HG03558 (cell line): ENCODE data around the gene FILIP1.

Source experiments
- ATAC-seq: cut with Tn5 transposase; IDR thresholded peaks from one replicate; pipeline ENCODE4 v1.9.1; 2021; ENCODE audit warnings: moderate number of reproducible peaks; ENCODE audit not compliant: unreplicated experiment; ENCODE audit errors: extremely low read depth

The FILIP1 gene

DNA sequence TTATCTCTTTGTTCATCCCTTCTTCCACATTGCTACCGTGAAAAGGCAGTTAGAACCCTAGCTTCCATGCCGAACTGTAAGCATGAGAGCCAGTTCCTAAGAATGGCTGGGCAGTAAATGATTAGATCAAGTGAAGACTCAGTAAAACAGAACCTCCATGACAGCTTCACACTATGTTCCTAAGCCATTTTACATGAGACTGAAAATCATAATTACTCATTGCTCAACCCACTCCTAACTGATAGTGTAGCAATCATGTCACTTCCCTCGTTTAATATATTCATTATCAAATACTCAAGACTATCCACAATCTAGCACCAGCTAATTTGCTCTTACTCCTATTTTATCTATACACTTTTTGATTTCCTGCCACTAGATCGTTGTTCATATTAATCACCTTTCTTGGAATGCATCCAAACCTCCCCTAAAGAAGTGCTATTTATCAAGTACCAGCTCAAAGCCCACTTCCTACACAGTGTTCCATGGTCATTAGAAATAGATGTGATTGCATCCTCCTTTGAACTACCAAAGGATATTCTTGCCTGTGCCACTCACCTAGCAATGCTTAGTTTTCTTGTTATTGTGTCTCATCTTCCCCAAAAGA lies 215.0 kb downstream of the FILIP1 start:
- no peak for ATAC-seq

DNA sequence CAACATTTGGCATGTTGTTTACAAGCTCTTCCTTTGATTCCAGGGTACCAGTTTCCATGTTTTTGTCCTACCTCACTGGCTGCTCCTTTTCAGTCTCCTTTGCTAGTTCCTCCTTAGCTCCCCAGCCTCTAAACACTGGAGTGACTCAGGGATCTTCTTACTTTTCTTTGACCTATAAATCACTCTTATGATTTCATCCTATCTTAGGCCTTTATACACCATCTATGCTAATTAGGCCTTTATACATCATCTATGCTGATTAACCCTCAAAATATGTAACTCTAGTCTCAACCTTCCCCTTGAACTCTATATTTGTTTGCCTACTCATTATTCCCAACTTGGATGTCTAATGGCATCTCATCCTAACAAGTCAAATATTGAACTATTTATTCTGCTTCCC lies 218.5 kb downstream of the FILIP1 start:
- no peak for ATAC-seq

- no peak for ATAC-seq
Measured at GRCh38 chr6:75273009-75273408, 220.6 kb downstream of the FILIP1 start.

GRCh38 chr6:75272145-75272840 lies 221.3 kb downstream of the FILIP1 start:
- ATAC-seq = no peak

DNA sequence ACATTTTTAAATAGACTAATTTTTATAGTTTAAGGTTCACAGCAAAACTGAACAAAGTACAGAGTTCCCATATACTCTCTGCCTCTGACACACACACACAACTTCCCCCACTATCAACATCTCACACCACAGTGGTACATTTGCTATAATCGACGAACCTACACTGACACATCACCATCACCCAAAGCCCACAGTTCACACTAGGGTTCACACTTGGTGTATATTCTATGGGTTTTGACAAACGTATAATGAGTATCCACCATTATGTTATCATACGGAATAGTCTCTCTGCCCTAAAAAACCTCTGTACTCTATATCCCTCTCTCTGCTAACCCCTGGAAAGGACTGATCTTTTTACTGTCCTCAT lies 224.6 kb downstream of the FILIP1 start:
- no peak for ATAC-seq

DNA sequence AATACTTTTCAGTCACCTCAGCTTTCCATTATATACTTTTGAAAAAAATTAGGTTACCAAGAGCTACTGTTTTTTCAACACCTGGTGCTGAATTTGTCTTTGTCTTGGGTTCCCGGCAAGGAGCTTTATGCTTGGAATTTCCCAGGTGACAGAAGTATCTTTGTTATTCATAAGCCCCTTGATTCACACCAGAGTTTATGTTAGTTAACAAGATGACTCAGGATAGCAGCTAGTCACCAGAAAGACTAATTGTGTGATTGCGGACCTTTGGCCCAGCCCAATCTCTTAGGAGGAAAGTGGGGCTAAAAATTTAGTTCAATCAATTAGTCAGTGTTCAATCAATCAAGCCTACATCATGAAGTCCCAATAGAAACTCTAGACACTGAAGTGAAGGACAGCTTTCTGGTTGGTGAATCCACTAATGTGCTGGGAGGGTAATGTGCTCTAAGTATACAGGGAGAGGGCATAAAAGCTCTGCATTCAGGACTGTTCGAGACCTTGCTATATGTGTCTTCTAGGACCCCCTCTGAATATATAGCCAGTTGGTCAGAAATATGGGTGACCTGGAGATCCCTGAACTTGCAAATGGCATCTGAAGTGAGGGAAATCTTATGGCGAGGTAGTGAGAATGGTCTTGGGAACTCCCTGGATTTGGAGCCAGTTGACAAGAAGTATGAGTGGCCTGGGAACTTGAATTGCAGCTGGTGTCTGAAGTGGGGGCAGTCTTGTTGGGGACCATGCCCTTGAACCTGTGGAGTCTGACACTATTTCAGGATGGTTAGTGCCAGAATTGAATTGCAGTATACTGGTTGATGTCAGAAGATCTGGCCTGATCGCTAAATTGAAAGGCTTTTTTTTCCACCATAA lies 225.2 kb downstream of the FILIP1 start:
- no peak for ATAC-seq

DNA sequence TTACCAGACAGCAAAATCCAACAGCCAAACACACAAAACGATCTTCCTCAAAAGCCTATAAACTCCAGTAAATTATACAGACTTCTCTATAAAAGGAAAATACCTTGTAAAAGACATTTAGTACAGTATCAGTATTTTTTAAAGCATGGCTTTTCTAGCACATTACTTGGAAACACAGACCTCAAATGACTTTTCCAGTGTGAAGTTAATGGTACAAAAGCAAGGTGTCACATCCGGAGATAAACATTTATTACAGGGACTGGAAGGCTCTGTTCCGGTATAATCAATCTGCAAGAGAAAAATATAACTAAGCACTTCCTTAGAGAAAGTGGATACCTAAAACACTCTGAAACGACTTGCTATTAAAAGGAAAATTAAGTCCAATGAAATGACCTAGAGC lies 226.1 kb downstream of the FILIP1 start:
- no peak for ATAC-seq

DNA sequence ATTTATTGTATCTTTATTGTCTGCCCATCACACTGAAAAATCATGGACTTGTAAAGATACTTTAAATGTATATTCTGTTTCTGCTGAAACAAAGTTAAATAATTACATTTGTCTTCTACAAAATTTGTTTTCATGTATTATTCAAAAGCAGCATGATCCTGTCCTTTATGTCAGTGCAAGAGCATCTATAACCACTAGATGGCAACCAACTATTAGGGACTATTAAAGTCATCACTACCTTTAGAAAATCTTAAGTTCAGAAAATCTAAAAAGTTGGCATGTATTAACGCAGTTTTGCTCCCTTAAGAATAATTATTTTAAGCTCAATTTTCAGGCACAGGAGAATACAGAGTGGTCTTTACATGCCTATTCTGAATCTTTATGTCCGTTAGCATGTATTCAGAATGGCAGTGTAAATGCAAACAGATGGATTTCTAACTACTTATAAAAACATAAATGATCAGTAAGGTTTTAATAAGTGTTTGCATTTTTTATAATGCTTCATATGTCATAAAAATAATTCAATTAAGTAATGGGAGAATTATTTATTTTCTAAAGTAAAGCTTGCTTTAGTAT lies 226.8 kb downstream of the FILIP1 start:
- ATAC-seq = no peak

DNA sequence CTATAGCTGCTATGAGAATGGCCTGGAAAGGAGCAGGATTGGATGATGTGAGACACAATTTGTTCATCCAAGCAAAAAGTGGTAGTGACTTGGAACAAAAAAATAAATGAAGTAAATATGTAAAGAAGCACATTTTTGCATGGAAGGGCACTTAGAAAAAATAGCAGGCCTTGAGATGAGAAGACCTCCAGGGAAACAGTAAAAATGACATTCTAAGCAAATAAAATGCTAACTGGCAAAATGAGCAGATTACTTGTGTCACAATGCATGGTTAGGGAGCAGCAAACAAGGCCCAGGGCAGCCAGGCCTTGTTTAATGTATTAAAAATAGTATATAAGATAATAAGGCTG lies 230.2 kb downstream of the FILIP1 start:
- ATAC-seq = no peak

GRCh38 chr6:75262716-75263400 lies 230.7 kb downstream of the FILIP1 start:
- no peak for ATAC-seq

- ATAC-seq = no peak
Measured at GRCh38 chr6:75261299-75261698, 232.3 kb downstream of the FILIP1 start.

DNA sequence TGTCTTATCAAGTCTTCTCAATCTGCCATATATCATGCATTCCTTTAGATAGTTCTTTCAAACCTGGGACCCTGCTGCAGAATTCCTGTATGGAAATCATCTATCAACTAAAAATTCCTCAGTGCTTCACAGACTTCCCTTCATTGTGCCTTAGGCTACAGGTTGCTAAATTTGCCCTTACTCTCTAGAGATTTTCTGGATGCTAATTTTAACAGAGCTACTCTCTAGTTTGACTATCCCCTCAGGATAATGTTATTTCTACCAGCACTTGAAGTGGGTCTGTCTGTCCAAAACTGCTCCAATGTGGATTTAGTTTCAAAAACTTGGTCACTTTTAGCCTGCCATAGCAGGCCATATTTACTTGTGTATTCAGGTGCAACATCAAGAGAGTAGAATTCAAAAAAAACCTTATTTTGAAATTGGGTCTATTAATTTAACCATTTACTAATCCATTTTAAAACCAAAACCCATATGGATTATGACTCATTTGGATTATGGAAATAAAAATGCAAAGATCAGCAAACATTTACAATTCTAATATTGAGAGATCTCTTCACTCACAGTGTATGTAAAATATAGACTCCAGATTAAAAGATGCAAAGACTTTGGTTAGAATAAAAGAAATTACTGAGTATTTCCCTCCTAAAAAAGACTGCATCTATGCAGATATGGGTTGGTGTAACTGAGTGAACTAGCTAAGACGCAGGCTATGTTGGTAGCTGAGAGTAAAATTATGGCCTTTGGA lies 236.1 kb downstream of the FILIP1 start:
- ATAC-seq = no peak

DNA sequence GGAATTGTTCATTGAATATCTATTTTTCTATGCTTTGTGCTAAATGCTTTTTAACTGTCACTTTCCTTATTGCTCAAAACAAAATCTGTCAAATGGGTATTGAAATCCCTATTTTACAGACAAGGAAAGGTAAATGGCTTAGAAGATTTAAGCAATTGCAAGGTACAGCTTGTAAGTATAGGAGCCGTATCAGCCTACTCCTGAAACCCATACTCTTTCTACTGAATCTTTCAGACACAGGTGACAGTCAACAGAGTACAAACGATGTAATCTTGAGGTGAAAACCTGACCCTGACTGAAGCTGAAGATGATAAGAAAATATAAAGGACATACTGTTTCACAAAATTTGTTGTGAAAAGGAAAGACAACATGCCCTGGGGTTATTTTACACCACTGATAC lies 243.0 kb downstream of the FILIP1 start:
- no peak for ATAC-seq

DNA sequence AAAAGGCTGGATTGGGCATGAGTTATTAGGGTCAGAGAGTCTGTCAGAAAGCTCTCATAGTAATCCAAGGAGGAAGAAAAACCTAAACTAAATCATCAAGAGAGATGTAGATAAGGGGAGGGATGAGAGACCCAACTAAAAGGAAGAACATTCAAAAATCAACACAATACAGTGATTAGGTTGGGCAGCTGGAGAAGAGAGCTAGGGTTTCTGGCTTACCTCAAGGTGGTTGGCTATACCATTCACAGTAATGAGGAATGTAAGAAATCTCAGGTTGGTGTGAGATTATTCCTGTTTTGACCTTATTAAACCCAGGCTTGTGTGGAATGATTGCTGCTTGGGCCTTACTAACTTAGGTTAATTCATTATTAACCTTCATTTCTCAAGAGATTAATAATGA lies 243.8 kb downstream of the FILIP1 start:
- ATAC-seq = no peak

DNA sequence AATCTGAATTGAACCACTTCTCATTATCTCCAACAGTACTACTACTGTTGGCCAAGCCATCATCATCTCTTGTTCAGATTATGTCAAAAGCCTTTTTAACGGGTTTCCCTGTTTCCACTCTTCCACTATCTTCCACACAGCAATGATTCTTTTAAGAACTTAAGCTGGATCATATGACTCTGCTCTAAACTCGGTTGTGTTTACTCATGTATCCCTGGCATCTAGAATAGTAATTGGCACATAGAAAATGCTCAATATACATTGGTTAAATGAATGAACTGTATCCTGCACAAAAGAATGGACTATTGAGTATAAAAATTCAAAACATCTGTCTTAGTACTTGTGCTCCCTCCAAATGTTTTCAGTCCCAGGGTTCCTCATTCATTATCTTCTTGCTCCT lies 247.2 kb downstream of the FILIP1 start:
- no peak for ATAC-seq

DNA sequence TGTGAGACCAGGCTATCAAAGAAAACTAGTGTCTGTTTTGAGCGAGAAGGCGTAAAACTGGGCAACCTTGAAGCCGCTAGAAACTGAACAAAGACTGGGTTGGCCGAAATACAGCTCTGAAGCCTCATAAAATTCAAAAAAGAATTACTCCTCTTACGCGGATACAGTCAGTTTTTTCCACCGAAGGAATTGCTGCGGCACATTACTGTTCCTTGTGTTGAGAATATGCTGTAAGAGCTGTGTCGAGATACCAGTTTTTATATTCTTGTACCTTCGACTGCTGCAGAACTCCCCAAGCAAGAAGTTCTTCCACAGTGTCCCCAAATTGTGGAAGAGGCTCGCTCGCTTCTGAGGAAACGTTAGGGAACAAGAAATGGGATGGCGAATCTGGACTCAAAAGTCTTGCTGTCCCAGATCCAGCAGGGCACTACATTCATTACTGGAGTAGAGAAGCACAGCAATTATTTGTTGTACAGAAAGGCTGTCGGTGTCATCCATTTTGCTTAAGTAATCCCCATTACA lies 249.5 kb downstream of the FILIP1 start:
- ATAC-seq = peak; percentile 1

- ATAC-seq = peak; percentile 94
Measured at GRCh38 chr6:75243333-75244062, 250.1 kb downstream of the FILIP1 start, which contains the start of gene COX7A2. Gene COX7A2 (minus strand): TSS chr6:75243801. CDS start chr6:75243734, 67 bp downstream.
